ENCODE results near the gene ZNF230.

The ZNF230 gene

GRCh38 chr19:44002566-44003460 is at the start of gene ZNF230:
TSS of gene ZNF230 (plus strand) at chr19:44002957. CDS start at chr19:44007079, 4,122 bp downstream.
- DNase-seq: peak; percentile 93

GRCh38 chr19:43956827-43957226 is 45.9 kb upstream of the ZNF230 start:
- DNase-seq: no peak

GRCh38 chr19:43957891-43958290 is 44.9 kb upstream of the ZNF230 start:
- DNase-seq: no peak

GRCh38 chr19:43960411-43960810 is 42.3 kb upstream of the ZNF230 start:
- DNase-seq: no peak

GRCh38 chr19:43966079-43966694 is 36.6 kb upstream of the ZNF230 start:
- no peak for DNase-seq

GRCh38 chr19:43976732-43977131 is 26.0 kb upstream of the ZNF230 start:
- no peak for DNase-seq

GRCh38 chr19:43983544-43983911 is 19.2 kb upstream of the ZNF230 start:
- DNase-seq: no peak

GRCh38 chr19:43983912-43984686 is 18.7 kb upstream of the ZNF230 start, which contains the start of gene ZNF155:
TSS of gene ZNF155 (plus strand) at chr19:43984188. CDS start at chr19:43988544, 4,356 bp downstream.
- peak; percentile 86 for DNase-seq

- DNase-seq: no peak
Observed at GRCh38 chr19:43984687-43985000, 18.1 kb upstream of the ZNF230 start.

- no peak for DNase-seq
Observed at GRCh38 chr19:43997631-43998290, 5.0 kb upstream of the ZNF230 start.

- DNase-seq: no peak
Observed at GRCh38 chr19:44002212-44002565, 568 bp upstream of the ZNF230 start.

GRCh38 chr19:44003461-44004009 is 778 bp downstream of the ZNF230 start:
- peak; percentile 20 for DNase-seq

- DNase-seq: no peak
Observed at GRCh38 chr19:44005973-44006372, 3.2 kb downstream of the ZNF230 start.

GRCh38 chr19:44007473-44007872 is 4.7 kb downstream of the ZNF230 start:
- no peak for DNase-seq

- no peak for DNase-seq
Observed at GRCh38 chr19:44010468-44010867, 7.7 kb downstream of the ZNF230 start.

- DNase-seq: no peak
Observed at GRCh38 chr19:44019498-44019897, 16.7 kb downstream of the ZNF230 start.

GRCh38 chr19:44021221-44021620 is 18.5 kb downstream of the ZNF230 start:
- no peak for DNase-seq

- no peak for DNase-seq
Observed at GRCh38 chr19:44024900-44025216, 22.1 kb downstream of the ZNF230 start.

GRCh38 chr19:44025217-44025936 is 22.6 kb downstream of the ZNF230 start, which contains the start of gene ZNF222:
TSS of gene ZNF222 (plus strand) at chr19:44025379. CDS start at chr19:44025437, 58 bp downstream.
- DNase-seq: peak; percentile 87

GRCh38 chr19:44026622-44027021 is 23.9 kb downstream of the ZNF230 start:
- DNase-seq: no peak

- DNase-seq: no peak
Observed at GRCh38 chr19:44032001-44032610, 29.3 kb downstream of the ZNF230 start.

GRCh38 chr19:44042147-44042546 is 39.4 kb downstream of the ZNF230 start:
- DNase-seq: no peak

Measured in CD4-positive, alpha-beta T cell treated with Interleukin-17A for 1 hour (primary cell).